AG20443 (cell line): ENCODE results near the gene SLC35F3.
"Not testable (repeated sequence)": the region's sequence is repeated elsewhere in the genome, so short reads cannot be mapped to it uniquely, and the experiment has no call there.

Experiments
- DNase-seq: peaks from one replicate; pipeline ENCODE4 v3.0.0; 2012; ENCODE audit warnings: low spot score, mixed read lengths

Gene SLC35F3

GRCh38 chr1:233904633-233905415, at the start of gene SLC35F3:
Gene SLC35F3 (plus strand): TSS chr1:233904676.
- peak; percentile 35 for DNase-seq

- DNase-seq: no peak
Observed at GRCh38 chr1:233859446-233859845, 45.0 kb upstream of the SLC35F3 start.

GRCh38 chr1:233863901-233864545, 40.5 kb upstream of the SLC35F3 start:
- DNase-seq: no peak

- no peak for DNase-seq
Observed at GRCh38 chr1:233864578-233864977, 39.9 kb upstream of the SLC35F3 start.

- no peak for DNase-seq
Observed at GRCh38 chr1:233865216-233865615, 39.3 kb upstream of the SLC35F3 start.

- no peak for DNase-seq
Observed at GRCh38 chr1:233865902-233866301, 38.6 kb upstream of the SLC35F3 start.

- no peak for DNase-seq
Observed at GRCh38 chr1:233867028-233867427, 37.4 kb upstream of the SLC35F3 start.

GRCh38 chr1:233868461-233868860, 36.0 kb upstream of the SLC35F3 start:
- no peak for DNase-seq

- DNase-seq: no peak
Observed at GRCh38 chr1:233869680-233870079, 34.8 kb upstream of the SLC35F3 start.

GRCh38 chr1:233873666-233874065, 30.8 kb upstream of the SLC35F3 start:
- DNase-seq: no peak

- no peak for DNase-seq
Observed at GRCh38 chr1:233879841-233880240, 24.6 kb upstream of the SLC35F3 start.

GRCh38 chr1:233883671-233884070, 20.8 kb upstream of the SLC35F3 start:
- DNase-seq: no peak

- no peak for DNase-seq
Observed at GRCh38 chr1:233884461-233885151, 19.9 kb upstream of the SLC35F3 start.

GRCh38 chr1:233885196-233885920, 19.1 kb upstream of the SLC35F3 start:
- no peak for DNase-seq

- not testable (repeated sequence) for DNase-seq
Observed at GRCh38 chr1:233891151-233891550, 13.3 kb upstream of the SLC35F3 start.

- no peak for DNase-seq
Observed at GRCh38 chr1:233897325-233898162, 6.9 kb upstream of the SLC35F3 start.

- no peak for DNase-seq
Observed at GRCh38 chr1:233901495-233901894, 3.0 kb upstream of the SLC35F3 start.

GRCh38 chr1:233905416-233906051, 1.1 kb downstream of the SLC35F3 start:
- DNase-seq: no peak

GRCh38 chr1:233907151-233907550, 2.7 kb downstream of the SLC35F3 start:
- no peak for DNase-seq

GRCh38 chr1:233908092-233908491, 3.6 kb downstream of the SLC35F3 start:
- DNase-seq: no peak

- DNase-seq: no peak
Observed at GRCh38 chr1:233909195-233909594, 4.7 kb downstream of the SLC35F3 start.
